HG03521 (cell line): ENCODE measurements around the gene CEP128.

Experiments used
- ATAC-seq: cut with Tn5 transposase; IDR thresholded peaks from one replicate; pipeline ENCODE4 v1.9.1; 2021; ENCODE audit warnings: mild to moderate bottlenecking, moderate library complexity; ENCODE audit not compliant: unreplicated experiment

CEP128 gene

DNA sequence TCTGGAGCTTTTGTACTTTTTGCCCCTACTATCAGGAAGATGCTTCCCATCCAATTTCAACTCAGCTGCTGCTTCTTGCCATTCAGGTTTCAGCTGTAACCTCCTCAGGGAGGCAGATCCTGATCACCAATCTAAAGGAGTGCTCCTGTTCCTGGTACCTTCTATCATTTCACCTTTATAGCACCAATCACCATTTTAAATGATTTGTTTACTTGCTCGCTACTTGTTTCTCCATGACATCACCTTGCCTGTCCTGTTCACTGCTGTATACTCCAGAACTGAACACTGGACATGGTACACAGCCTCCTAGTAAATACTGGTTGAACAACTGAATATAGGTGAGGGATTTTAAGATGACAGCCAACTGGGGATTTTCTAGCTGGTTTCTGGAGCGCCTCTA is 443.0 kb downstream of the CEP128 start:
- no peak for ATAC-seq

DNA sequence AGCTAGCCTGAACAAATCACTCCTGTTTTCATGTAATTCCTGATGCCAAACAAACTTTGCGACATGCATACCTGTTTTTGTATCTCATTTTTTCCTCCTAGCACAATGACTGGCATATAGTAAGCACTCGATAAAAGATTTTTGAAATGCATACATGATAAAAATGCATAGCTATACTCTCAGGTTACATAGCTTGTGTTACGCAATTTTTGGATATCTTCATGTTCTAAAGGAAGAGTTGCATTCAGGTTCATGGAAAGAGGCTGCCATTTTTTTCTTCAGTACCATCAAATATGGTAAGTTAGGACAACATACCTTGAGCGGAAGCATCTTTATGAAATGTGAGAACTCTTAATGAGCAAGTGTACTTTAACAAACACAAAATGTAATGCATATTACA is 445.4 kb downstream of the CEP128 start:
- no peak for ATAC-seq

DNA sequence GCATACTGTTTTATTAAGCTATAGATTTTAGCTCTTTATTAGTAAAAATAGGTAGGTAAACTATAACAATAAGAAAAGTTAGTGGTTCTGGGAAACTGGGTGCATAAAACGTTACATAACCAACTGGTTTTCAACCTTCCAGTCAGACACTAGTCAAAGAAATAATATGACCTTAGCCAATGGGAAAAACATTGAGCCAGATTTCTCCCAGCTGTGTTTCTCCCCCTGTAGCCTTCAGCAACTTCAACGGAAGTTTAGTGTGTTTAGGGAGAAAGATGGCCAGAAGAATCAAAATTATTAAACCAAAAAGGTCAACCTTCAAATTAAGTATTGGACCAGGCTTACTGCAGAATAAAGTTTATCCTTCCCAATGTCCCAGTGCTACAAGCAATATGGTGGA is 446.8 kb downstream of the CEP128 start:
- ATAC-seq: no peak

DNA sequence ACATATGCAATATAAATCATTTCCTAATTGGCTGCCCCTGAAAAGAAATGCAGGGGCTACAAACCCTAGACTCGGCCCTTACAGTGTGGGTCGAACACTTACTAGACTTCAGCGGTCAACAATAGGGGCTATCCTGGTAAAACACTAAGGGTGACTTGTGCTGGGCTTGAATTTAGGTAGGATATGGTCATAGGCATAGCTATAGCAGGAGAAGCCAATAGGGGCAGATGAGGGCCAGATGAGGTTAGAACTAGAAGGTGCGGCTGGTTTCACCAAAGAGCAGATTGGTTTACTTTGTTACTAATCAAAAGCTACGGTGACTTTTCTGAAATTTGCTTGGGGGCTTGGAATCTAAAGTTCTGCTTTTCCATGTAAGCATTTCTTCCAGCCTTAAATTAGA is 447.9 kb downstream of the CEP128 start:
- no peak for ATAC-seq

DNA sequence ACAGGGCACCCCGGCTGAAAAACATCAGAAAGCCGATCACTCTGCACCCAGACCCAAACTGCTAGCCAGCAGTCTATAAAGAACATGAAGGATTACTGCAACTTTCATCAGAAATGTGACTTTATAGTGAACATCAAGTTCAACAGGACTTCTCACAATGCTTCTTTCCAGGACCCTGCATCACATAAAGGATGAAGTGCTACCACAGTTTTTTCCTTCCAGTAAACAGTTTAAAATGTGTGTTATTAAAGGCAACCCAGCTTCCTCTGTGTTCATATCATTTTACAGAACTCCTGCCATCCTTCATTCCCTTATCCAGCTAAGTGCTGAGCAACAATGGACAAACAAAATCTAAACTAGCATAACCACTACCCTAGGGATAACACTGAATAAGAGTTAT is 449.9 kb downstream of the CEP128 start:
- ATAC-seq: no peak

GRCh38 chr14:80491131-80491530 is 450.4 kb downstream of the CEP128 start:
- no peak for ATAC-seq

- ATAC-seq: no peak
Observed at GRCh38 chr14:80489513-80489912, 452.0 kb downstream of the CEP128 start.

GRCh38 chr14:80485764-80486163 is 455.8 kb downstream of the CEP128 start:
- no peak for ATAC-seq

- no peak for ATAC-seq
Observed at GRCh38 chr14:80483331-80483730, 458.2 kb downstream of the CEP128 start.

DNA sequence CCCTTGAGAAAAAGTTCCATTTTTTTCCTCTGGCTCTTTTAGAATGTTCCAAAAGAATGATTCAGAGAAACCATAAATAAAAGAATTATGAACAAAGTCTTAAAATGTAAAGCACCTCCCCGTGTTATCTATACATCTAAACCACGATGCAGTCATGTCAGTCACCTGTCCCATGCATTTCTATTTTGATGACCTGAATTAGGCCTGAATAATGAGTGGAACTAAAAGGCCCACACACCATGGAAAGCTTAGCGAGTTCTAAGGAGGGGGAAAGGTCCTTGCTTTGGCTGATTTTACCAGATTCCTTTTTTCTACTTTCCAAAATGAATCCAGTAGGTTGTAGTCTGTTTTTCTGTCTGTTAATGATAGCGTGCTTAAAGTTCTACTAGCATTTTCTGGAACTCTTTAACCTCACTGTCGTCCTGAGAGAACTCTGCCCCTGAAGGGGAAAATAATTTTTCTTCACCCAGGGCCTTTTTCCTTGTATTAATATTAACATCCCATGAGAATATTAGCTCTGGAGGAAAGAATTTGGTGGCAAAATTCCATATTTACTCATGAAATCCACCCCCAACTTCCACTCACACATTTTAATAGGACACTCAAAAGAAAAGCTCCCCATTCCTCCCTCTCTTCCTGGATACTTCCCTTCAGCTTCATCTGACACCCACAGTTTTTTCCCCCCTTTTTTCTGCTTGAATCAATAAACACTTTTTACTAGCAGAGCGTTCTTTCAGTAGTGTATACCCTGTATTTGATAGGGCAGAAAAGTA is 464.0 kb downstream of the CEP128 start:
- no peak for ATAC-seq

GRCh38 chr14:80475074-80475473 is 466.5 kb downstream of the CEP128 start:
- ATAC-seq: no peak

DNA sequence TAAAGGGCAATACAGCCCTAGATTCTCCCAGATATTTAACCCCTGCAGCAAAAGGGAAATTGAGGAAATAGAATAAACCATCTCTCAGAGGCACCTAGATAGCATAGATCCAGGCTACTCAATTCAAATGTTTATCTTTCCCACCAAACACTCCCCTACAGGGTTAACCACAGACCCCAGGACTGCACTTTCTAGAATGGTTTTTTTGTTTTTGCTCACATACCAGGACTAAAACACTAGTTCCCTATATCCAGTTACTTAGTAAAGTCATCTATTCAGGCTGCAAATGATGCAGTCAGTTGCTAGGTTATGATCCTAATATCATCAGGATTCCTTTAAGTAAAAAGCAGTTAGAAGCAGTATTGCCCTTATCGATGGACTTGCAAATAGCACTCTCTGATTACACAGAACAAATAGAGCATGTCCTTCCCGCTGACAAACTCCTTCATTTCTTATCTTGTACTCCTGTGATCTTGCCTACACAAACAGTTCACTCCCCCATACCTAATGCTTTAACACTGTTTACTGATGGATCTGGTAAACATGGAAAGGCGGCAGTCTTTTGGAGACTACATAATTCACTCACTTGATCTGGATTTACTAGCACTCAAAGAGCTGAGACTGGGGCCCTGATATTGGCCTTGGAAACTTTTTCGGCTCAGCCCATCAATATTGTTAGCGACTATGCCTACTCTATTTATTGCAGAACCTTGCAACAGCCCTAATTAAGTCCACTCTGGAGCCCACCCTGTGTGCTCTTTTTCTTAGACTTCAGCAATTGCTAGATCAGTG is 473.0 kb downstream of the CEP128 start:
- ATAC-seq: no peak

DNA sequence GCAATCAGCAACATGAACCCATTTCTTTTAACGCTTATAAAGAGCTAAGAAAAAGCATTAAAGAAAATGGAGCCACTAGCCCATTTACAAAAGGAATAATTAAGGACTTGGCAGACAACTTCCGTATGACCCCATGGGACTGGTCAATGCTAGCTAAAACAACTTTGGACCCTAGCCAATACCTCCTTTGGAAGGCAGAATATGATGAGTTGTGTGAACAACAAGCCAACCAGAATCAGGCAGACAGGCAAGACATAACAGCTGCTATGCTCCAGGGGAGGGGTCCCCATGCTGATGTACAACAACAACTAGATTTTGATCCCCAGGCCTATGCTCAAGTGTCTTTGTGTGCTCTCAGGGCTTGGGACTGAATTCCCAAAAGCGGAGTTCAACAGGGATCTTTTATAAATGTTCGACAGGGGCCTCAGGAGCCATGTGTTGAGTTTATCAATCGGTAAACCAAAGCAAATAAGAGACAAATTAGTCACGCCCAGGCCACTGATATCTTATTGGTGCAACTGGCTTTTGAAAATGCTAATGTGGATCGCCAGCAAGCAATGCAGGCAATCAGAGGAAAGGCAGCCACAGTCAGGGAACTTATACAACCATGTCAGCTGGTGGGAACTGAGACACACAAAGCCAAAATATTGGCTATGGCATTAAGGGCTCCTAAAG is 475.9 kb downstream of the CEP128 start:
- ATAC-seq: no peak

DNA sequence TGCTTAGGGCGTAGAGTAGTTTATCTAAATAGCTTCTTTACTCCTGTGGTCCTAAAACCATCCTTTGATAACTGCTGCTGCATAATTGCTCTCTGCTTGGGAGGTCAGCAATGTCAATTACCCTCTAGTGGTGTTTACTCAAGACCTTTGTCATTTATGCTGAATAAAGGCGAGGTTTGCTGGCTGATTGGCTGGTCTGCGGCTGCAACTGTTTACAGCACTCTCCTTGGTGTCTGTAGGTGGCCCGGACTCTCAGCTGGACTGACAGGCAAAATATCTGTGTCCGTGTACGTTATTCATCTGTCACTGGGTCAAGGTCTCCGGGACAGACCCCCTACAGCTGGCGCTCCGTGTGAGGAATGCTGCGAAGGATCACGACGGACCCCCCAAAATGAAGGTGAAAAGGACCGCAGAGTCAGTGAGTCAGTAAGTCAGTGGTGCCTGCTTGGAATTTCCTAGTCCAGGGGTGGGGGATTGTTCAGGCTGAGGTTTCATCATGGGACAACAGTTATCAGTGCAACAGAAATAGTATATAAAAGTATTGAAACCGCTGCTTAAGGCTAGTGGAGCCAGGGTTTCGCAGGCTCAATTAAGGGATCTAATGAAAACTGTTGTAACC is 476.9 kb downstream of the CEP128 start:
- no peak for ATAC-seq

DNA sequence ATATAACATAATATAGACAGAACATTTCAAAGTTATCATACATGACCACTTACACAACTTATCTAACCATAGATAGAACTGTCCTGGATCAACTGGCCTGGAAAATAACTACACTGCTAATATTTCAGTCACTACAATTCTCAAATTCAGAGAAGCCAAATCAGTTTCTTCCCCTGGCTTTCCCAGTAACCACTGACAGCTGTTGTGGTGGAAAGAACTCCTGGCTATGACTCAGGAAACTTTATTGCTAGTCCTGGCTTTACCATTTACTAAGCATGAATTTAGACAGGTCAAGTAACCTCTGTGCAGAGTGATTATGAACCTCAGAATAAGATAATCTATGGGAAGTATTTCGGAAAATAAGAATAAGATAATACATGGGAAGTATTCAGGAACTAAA is 485.3 kb downstream of the CEP128 start:
- ATAC-seq: no peak

- ATAC-seq: no peak
Observed at GRCh38 chr14:80455031-80455430, 486.5 kb downstream of the CEP128 start.

- ATAC-seq: no peak
Observed at GRCh38 chr14:80448267-80448666, 493.3 kb downstream of the CEP128 start.

GRCh38 chr14:80447392-80447791 is 494.1 kb downstream of the CEP128 start:
- no peak for ATAC-seq
